Ramos (cell line): Measurements from ENCODE around the gene COL20A1.
"Not testable (repeated sequence)": the region's sequence is repeated elsewhere in the genome, so short reads cannot be mapped to it uniquely, and the experiment has no call there.

Experiments used
- in situ Hi-C: fragments of 300-500 bp; cut with MboI; formaldehyde crosslinking; loops from one replicate; pipeline ENCODE4 v1.14.3; 2022; ENCODE audit warnings: low sequenced_read_pairs; ENCODE audit not compliant: unreplicated experiment

COL20A1 gene

DNA sequence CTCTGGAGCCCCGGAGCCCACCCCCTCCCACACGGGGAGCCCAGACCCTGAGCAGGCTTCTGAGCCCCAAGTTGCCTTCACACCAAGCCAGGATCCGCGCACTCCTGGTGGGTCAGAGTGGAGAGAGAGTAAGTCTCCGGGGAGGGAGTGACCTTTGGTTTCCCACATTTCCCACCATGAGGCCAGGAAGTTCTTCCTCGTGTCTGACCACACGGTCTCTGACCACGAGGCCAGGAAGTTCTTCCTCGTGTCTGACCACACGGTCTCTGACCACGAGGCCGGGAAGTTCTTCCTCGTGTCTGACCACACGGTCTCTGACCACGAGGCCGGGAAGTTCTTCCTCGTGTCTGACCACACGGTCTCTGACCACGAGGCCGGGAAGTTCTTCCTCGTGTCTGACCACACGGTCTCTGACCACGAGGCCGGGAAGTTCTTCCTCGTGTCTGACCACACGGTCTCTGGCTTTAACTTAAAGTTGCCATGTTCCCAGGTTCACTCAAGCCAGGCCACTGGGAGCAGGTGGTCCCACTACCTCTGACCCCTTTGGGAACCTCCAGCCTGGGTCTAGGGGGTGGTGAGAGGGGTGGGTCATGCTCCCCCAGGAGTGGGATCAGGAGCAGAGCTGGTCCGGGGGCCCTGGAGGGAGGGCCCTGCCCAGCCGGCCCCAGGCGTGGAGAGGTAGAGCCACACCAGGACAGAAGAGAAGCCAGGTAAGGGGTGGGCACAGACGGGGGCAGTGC, 13.1 kb downstream of the COL20A1 start:
- in situ Hi-C loops, result not testable (repeated sequence)

DNA sequence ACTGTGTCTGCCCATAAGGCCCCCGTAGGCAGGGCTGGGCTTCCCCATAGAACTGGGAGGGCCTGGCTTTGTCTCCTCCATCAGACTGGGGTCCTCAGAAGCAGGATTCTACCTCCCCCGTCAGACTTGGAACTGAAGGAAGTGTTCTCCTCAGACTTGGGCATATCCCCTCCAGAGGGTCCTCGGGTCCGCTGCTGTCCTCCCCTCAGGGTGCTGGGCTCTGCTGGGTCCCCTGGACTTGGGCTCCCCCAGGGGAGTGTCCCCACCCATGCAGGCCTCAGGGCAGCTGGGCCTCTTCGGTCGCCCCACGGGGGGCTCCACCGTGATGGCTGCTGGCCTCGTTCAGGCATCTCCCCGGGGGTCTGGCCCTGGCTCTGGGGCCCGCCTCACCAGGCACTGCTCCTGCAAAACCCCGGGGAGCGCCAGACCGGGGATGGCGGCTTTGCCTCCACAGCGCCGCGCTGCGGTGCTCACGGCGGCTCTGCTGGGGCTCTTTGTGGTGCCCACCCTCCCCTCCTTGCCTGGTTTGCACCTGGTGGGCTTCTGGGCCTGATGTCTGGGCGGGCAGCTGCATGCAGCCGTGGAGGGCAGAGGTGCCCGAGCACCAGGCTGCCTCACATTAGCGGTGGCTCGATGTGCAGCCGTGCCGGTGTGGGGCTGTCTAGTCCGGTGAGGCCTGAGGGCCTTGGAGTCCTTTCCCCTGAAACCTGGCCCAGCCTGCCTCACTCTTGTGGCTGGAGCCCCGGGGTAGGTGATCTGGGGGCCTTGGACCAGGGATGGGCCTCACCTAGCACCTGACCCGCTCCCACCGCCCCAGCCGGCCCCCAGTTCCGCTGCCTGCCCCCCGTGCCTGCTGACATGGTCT, 13.9 kb downstream of the COL20A1 start:
- in situ Hi-C loops, result no loop called here

DNA sequence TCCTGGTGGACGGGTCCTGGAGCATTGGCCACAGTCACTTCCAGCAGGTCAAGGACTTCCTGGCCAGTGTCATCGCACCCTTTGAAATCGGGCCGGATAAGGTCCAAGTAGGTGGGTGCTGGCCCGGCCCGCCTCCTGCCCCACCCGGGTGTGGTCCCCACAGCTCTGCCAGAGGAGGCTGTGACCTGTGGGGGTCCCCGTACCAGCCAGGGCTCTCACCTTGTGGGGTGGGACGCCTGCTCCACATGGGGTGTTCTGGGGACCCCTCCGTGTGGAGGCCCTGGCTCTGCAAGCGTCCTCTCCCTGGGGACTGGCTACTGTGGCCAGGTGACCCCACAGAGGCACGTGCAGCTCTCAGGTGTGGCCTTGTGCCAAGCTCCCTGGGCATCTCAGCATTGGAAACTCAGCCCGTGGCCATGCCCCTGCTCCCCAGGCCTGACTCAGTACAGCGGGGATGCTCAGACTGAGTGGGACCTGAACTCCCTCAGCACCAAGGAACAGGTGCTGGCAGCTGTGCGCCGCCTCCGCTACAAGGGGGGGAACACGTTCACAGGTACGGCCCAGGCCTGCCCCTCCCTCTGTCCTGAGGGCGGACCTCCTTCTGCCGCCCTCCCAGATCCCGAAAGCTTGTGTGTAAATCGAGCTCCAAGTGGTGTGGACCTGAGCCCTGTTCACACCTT, 14.7 kb downstream of the COL20A1 start:
- in situ Hi-C loops, result no loop called here

DNA sequence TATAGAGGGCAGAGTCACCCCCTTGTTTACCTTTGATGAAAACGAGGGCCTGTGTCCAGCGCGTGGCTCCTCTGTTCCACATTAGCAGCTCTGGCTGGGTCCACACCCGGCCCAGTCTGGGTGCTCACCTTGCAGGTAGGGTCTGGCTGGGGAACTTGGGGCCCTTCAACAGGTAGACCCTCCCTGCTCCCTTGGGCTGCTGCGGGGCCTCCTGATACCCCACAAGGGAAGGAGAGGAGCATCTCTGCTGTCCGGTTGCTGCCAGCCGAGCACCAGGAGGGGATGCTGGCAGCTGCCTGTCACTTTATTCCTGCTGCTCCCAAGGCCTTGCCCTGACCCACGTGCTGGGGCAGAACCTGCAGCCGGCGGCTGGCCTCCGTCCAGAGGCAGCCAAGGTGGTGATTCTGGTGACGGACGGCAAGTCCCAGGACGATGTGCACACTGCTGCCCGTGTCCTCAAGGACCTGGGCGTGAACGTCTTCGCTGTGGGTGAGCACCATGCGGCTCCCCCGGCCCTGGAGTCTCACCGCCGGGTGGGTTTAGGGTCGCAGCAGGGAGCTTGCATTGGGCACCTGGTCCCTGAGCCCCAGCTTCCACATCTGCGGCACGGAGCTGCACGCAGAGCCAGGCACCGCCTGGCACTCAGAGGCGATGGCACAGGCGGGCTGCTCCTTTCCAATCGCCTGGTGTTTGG, 15.4 kb downstream of the COL20A1 start:
- in situ Hi-C loops, result no loop called here

DNA sequence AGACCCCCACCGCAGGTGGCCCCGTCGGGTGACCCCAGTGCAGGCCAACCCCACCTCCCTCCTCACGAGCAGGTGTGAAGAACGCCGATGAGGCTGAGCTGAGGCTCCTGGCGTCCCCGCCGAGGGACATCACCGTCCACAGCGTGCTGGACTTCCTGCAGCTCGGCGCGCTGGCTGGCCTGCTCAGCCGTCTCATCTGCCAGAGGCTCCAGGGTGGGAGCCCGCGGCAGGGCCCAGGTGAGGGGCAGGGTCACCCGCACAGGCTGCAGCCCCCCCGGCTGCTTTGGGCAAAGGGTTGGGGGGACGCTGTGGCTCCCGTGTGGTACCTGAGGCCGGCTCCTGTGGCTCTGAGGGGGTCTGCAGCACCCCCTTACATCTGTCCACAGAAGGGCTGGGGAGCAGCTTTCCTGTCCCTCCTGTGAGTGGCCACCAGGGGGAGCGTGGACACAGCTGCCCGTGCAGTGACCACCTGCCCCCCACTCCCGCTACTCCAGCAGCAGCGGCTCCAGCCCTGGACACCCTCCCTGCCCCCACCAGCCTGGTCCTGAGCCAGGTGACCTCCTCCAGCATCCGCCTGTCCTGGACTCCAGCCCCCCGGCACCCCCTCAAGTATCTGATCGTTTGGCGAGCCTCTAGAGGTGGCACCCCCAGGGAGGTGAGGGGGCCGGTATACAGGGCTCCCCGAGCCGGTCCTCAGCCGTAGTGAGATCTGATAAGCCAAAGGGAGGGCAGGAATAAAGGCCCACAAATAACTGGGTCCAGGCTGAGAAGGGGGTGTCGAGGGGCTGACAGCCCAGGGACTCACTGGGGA, 16.5 kb downstream of the COL20A1 start:
- in situ Hi-C loops, result no loop called here

DNA sequence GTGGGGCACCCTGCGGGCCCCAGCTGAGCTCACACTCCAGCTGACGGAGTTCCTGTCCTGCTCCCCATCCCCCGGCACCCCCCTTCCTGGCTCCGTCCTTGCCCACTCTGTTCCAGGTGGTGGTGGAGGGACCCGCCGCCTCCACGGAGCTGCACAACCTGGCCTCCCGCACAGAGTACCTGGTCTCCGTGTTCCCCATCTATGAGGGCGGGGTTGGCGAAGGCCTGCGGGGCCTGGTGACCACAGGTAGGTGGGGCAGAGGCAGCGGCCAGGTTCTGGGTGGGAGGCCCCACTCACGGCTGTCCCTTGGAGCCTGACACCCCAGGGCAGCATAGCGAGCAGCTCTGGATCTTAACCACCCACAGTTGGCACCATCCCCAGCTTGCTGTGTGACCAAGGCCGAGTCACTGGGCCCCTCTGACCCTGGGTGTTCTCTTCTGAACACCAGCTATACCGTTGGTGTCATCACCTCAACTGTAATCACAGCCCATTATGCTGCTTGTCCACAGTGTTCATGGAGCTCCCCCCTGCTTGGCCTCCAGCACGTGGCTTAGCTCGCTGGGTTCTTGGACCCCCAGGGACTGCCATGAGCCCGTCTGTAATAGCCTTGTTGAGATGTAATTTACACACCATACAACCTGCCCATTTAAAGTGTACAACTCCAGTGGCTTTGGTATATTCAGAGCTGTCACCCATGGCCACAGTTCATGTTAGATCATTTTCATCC, 17.4 kb downstream of the COL20A1 start:
- in situ Hi-C loops, result no loop called here

DNA sequence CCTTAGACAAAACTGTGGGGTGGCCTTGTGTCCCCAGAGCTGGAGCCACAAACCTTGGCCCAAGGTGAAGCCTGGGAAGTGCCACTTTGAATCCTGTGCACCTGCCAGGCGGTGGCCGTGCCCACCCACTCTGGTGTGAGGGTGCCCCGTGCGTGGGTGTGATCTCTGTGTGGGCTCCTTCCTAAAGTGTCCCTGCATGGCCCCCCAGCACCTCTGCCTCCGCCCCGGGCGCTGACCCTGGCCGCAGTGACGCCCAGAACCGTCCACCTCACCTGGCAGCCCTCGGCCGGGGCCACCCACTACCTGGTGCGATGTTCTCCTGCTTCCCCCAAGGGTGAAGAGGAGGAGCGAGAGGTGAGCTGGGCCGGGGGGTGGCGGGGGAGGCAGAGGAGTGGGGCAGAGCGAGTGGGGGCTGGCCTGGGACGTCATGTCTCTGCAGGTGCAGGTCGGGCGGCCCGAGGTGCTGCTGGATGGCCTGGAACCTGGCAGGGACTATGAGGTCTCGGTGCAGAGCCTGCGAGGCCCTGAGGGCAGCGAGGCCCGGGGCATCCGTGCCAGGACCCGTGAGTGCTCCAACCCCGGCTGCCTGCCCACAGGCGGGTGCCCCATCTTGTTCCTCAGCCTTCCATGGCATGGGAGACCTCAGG, 18.3 kb downstream of the COL20A1 start:
- in situ Hi-C loops, result no loop called here

DNA sequence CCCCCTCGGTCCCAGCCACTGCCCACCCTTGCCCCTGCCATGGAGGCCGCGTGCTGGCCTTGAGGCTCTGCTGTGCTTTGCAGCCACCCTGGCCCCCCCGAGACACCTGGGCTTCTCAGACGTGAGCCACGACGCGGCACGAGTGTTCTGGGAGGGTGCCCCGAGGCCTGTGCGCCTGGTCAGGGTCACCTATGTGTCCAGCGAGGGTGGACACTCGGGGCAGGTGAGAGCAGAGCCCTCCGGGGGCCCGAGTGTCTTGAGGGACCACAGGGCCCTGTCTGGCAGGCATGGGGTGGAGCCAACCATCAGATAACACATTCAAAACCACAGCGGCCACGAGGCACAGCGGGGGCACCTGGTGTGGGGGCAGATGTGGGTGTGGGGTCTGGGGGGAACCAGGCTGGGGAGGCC, 18.9 kb downstream of the COL20A1 start:
- in situ Hi-C loops, result no loop called here

DNA sequence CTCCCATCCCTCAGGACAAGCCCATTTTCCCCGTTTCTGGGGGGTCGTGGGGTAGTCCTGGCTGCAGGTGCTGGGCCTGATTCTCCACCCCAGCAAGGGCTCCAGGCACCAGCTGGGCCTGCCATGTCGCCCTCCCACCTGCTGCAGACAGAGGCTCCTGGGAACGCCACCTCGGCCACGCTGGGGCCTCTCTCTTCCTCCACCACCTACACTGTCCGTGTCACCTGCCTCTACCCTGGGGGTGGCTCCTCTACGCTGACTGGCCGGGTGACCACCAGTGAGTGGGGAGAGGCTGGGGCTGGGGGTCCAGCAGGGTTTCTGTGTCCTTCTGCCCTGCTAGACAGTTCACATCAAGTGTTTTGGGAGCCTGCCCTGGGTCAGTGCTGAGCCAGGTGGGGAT, 19.3 kb downstream of the COL20A1 start:
- in situ Hi-C loops, result no loop called here

DNA sequence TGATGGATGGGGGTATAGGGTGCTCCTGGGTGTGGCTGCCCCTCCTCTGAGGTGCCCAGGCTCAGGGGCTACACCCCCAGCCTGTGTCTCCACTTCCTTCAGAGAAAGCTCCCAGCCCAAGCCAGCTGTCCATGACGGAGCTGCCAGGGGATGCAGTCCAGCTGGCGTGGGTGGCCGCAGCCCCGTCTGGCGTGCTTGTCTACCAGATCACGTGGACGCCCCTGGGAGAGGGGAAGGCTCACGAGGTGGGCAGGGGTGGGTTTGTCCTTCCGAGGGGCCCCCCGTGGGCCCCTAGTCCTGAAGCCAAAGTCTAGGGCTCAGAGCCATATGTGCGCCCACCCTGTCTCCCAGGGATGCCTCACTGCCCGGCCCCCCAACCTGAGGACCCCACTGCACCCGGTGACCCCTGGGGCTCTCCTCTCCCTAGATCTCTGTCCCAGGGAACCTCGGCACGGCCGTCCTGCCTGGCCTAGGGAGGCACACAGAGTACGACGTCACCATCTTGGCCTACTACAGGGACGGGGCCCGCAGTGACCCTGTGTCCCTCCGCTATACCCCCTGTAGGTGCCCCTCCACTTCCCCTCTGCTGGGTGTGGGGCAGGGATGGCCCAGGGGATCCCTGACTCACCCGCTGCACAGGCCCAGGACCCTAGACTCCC, 19.8 kb downstream of the COL20A1 start:
- in situ Hi-C loops, result no loop called here

DNA sequence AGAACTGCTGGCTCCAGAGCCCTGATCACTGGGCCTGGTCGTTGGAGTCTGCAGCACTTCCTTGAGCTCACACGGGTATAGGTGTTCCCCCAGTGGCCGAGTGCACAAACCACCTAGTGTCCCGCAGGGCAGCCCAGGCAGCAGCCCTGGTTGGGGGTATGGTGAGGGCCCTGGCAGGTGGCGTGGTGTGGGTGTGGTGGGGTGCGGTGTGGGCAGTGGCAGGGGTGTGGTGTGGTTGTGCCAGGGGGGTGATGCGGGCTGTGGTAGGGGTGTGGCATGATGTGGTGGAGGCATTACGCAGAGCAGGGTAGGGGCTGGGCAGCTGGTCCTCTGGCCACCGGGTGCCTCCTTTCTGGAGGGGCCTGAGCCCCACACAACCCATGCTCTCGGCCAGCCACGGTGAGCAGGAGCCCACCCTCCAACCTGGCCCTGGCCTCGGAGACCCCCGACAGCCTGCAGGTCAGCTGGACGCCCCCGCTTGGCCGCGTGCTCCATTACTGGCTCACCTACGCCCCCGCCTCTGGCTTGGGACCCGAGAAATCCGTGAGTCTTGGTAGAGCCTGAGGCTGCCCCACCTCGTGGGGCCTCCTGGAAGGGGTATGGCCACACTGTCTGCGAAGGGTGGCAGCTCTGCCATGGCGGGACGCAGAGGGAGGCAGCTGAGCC, 20.5 kb downstream of the COL20A1 start:
- in situ Hi-C loops, result no loop called here

DNA sequence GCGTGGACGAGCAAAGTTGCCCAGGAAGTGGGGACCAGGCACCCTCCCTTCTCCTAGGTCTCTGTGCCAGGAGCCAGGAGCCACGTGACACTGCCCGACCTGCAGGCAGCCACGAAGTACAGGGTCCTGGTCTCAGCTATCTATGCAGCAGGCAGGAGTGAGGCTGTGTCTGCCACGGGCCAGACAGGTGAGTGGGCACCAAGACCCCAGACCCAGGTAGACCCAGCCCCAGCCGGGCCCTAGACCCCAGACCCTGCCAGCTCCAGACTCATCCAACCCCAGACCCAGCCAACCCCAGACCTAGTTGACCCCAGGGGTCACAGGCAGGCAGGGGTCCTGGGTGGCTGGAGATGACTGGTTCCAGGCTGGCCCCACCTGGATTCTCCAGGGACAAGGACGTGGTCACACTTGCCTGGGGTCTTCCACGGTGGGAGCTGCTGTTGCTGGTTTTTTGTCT, 21.1 kb downstream of the COL20A1 start:
- in situ Hi-C loops, result no loop called here

DNA sequence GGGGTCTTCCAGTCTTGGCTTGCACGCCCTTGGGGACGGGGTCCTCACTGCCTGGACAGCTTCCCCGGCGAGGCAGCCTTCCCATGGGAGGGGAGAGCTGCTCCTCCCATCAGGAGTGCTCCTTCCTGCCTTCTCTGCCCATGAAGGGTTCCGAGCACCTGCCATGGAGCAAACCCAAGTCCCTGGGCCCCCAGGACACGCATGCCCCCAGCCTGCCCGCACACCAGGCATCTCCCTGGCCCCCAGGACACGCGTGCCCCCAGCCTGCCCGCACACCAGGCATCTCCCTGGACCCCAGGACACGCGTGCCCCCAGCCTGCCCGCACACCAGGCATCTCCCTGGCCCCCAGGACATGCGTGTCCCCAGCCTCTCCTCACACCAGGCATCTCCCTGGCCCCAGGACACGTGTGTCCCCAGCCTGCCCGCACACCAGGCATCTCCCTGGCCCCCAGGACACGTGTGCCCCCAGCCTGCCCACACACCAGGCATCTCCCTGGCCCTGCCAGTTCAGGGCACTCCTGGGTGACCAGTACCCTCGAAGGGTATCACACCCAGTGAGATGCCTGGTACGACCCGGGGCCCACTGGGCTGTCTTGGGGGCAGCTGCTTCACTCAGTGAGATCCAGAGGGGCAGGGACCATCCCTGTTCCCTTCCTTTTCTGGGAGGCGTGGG, 21.7 kb downstream of the COL20A1 start:
- in situ Hi-C loops, result no loop called here

DNA sequence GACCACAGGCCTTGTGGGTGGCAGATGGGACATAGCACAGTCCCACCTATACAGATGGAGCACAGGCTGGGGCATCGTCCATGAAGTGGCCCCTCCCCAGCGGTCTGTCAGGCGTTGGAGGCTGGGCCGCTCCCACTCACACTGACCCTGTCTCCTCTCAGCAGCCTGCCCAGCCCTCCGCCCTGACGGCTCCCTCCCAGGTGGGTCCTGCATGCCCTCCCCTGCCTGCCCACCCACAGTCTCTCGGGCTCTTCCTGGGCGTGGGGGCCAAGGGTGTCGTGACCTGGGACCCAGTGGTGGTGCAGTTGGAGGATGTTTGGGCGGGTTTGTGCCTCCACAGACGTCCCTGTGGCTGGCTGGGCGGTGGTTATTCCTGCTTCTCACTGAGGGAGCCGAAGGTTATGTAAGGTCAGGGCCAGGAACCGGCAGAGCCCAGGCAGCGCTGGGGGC, 22.3 kb downstream of the COL20A1 start:
- in situ Hi-C loops, result no loop called here

DNA sequence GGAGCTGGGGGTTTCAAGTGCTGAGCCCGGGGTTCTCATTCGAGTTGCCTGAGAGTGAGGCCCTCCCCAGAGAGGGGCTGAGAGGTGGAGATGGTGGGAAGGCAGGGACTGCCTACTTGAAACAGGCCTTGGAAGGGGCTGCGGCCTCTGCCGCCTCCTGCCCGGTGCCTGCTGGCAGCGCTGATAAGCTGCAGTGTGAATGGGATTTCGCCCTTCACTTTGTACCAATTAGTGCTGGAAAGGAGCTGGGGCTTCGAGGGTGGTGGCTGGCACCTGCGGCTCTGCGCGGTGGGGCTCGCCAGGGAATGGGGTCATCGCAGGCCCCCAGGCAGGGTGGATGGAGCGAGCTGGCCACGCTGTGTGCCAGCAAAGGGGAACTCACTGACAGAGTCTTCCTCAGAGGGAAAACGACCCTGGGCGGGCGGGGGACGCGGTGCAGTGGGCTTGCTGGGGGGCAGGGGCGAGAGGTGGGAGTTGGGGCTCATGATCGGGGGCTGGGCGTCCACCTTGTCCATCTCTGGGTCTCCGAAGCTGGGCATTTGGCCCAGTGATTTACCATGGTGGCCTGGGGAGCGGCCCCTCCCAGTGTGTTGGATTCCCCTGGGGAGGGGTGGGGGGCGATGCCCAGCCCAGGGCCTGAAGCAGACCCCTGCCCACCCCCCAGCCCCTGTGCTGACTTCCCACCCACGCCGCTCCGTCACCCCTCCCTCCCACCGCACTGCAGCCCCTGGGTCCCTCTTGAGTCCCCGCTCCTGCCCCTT, 22.9 kb downstream of the COL20A1 start:
- in situ Hi-C loops, result no loop called here

DNA sequence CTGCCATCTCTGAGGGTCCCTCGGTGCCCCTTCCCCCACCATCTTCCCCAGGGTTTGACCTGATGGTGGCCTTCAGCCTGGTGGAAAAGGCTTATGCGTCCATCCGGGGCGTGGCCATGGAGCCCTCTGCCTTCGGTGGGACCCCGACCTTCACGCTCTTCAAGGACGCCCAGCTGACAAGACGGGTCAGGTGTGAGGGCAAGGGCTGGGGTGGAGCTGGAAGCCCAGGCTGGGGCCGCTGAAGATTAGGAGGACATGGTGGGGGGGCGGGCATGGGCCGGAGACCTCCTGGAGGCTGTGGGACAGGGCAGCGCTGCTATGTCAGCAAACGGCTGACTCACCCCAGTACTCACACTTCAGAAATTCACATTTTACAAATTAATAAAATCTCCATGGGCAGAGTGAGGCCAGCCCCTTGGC, 23.5 kb downstream of the COL20A1 start:
- in situ Hi-C loops, result no loop called here
